Testis (tissue), 3 donors: ENCODE data around the gene MAJIN. TPM values are rescaled to one million over a fixed set of nuclear protein-coding genes. Genes with fewer than 3 reads are reported as not detected.

Source experiments
- DNase-seq: peaks from one replicate; pipeline ENCODE4 v3.0.0-alpha.2; 2019
- H3K27ac ChIP-seq, 2 donors: fragments of 200-600 bp; sonication (generic); one replicate each; pipeline ENCODE4 v1.5.1; 2019
- H3K27me3 ChIP-seq: fragments of 200-600 bp; sonication (generic); one replicate; pipeline ENCODE4 v1.5.1; 2019
- H3K36me3 ChIP-seq: fragments of 200-600 bp; sonication (generic); one replicate; pipeline ENCODE4 v1.5.1; 2017; ENCODE audit warnings: low read depth; ENCODE audit errors: missing control alignments
- H3K4me1 ChIP-seq: fragments of 200-600 bp; sonication (generic); one replicate; pipeline ENCODE4 v1.5.1; 2019
- H3K4me3 ChIP-seq, 2 donors: fragments of 200-600 bp; sonication (generic); one replicate each; pipeline ENCODE4 v1.5.1; 2017 to 2019
- H3K9me3 ChIP-seq: fragments of 200-600 bp; sonication (generic); one replicate; pipeline ENCODE4 v1.5.1; 2017
- CTCF ChIP-seq, 3 experiments: fragments of 450-650 bp in 2 of 3; fragments of 200-600 bp in 1 of 3; sonication (generic) in 1 of 3; IDR thresholded peaks; one replicate each; pipeline ENCODE4 v1.5.1; 2016 to 2019; ENCODE audit warnings: antibody characterized with exemption in 3 of 3, mild to moderate bottlenecking in 2 of 3, moderate library complexity in 1 of 3
- POLR2A ChIP-seq: fragments of 450-650 bp; IDR thresholded peaks from one replicate; pipeline ENCODE4 v1.6.1; 2017; ENCODE audit warnings: antibody characterized with exemption, mild to moderate bottlenecking, moderate library complexity
- WGBS, 2 donors: methylation state at CpG; one replicate each; pipeline ENCODE4 v1.1.5; 2018; 5-methylcytosine and 5-hydroxymethylcytosine counted together
- intact Hi-C: fragments of 100-400 bp; cut with DNase I; formaldehyde crosslinking; loops from one replicate; pipeline ENCODE4 v1.15.1; 2023; ENCODE audit warnings: low total_unique reads
- polyA plus RNA-seq: library from polyadenylated mRNA; stranded (reverse); fragments of 350-450 nt; fragmentation: Illumina TruSeq; extraction: RNeasy Lipid Tissue Mini Kit (QIAGEN cat#74804); gene quantifications from one replicate; pipeline ENCODE4 v1.2.3, GENCODE V29; 2014; ENCODE audit warnings: low read depth, low replicate concordance; ENCODE audit not compliant: insufficient read depth
- total RNA-seq, 2 donors: library from RNA; depleted of rRNA; stranded (reverse); fragments of >200 nt; gene quantifications; one replicate each; pipeline ENCODE4 v1.2.3, GENCODE V29; 2016

MAJIN gene
- total and polyA plus RNA-seq, 3 donors from 2014 or later = 14.4 to 36.4 (median 34.8) TPM

- no peak overlapping the region for H3K27ac ChIP-seq
- intact Hi-C loops = no loop called here
- TF ChIP-seq CTCF (IDR thresholded peaks at IDR 0.05) (no peak), POLR2A (no peak)
- no peaks in the 10 kb centered on the region for H3K27me3 ChIP-seq
- no peak for DNase-seq
- WGBS, 2 donors = 85 to 87% methylated on average over 15 to 27 of the region's 27 CpGs
- H3K4me1 ChIP-seq = no peaks in the 10 kb centered on the region
- no peaks in the 10 kb centered on the region for H3K9me3 ChIP-seq
- H3K36me3 ChIP-seq = no peaks in the 10 kb centered on the region
- H3K4me3 ChIP-seq = no peak overlapping the region
These were observed 37.1 kb downstream of the MAJIN start for GRCh38 chr11:64934682-64935358.

- Histone ChIP-seq H3K36me3 (no peaks in the 10 kb centered on the region), H3K9me3 (no peaks in the 10 kb centered on the region), H3K4me3 (no peak overlapping the region), H3K4me1 (no peaks in the 10 kb centered on the region), H3K27me3 (no peaks in the 10 kb centered on the region), H3K27ac (no peak overlapping the region)
- intact Hi-C loops = no loop called here
- 83 to 89% methylated on average over 7 to 10 of the region's 10 CpGs for WGBS, 2 donors
- TF ChIP-seq CTCF (IDR thresholded peaks at IDR 0.05) = no peak
- TF ChIP-seq POLR2A = no peak
- no peak for DNase-seq
These were observed 37.8 kb downstream of the MAJIN start for GRCh38 chr11:64933935-64934681.

GRCh38 chr11:64933213-64933934 is 38.5 kb downstream of the MAJIN start:
- H3K36me3 ChIP-seq = no peaks in the 10 kb centered on the region

GRCh38 chr11:64932324-64932723 is 39.6 kb downstream of the MAJIN start:
- TF ChIP-seq CTCF (IDR thresholded peaks at IDR 0.05) = no peak
- TF ChIP-seq POLR2A = no peak
- no peak for DNase-seq
- 90 to 93% methylated on average over 5 of the region's 5 CpGs for WGBS, 2 donors
- Histone ChIP-seq H3K9me3 (no peaks in the 10 kb centered on the region), H3K27ac (no peak overlapping the region), H3K36me3 (no peaks in the 10 kb centered on the region), H3K27me3 (no peaks in the 10 kb centered on the region), H3K4me1 (no peaks in the 10 kb centered on the region), H3K4me3 (no peak overlapping the region)
- intact Hi-C loops = no loop called here

More at GRCh38 chr11:64933213-64933934, 38.5 kb downstream of the MAJIN start:
- TF ChIP-seq POLR2A (no peak), CTCF (IDR thresholded peaks at IDR 0.05) (no peak)
- intact Hi-C loops = no loop called here
- 88 to 89% methylated on average over 11 to 12 of the region's 12 CpGs for WGBS, 2 donors
- Histone ChIP-seq H3K27me3 (no peaks in the 10 kb centered on the region), H3K4me1 (no peaks in the 10 kb centered on the region), H3K9me3 (no peaks in the 10 kb centered on the region), H3K27ac (no peak overlapping the region), H3K4me3 (no peak overlapping the region)
- no peak for DNase-seq
